Activated CD4-positive, alpha-beta T cell treated with anti-CD3 and anti-CD28 coated beads, Interleukin-2, Interleukin-6, amounts not matched to agents 100 ng/mL and 50 ng/mL, durations not matched to agents 16 hours and 8 hours (primary cell): ENCODE results near the gene NAIF1.
"Not testable (repeated sequence)": the region's sequence is repeated elsewhere in the genome, so short reads cannot be mapped to it uniquely, and the experiment has no call there.

ENCODE experiments used
- DNase-seq: peaks from one replicate; pipeline ENCODE4 v3.0.0-alpha.2; 2020

Gene NAIF1, protein sequence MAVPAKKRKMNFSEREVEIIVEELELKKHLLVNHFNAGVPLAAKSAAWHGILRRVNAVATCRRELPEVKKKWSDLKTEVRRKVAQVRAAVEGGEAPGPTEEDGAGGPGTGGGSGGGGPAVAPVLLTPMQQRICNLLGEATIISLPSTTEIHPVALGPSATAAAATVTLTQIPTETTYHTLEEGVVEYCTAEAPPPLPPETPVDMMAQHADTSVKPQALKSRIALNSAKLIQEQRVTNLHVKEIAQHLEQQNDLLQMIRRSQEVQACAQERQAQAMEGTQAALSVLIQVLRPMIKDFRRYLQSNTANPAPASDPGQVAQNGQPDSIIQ

DNA sequence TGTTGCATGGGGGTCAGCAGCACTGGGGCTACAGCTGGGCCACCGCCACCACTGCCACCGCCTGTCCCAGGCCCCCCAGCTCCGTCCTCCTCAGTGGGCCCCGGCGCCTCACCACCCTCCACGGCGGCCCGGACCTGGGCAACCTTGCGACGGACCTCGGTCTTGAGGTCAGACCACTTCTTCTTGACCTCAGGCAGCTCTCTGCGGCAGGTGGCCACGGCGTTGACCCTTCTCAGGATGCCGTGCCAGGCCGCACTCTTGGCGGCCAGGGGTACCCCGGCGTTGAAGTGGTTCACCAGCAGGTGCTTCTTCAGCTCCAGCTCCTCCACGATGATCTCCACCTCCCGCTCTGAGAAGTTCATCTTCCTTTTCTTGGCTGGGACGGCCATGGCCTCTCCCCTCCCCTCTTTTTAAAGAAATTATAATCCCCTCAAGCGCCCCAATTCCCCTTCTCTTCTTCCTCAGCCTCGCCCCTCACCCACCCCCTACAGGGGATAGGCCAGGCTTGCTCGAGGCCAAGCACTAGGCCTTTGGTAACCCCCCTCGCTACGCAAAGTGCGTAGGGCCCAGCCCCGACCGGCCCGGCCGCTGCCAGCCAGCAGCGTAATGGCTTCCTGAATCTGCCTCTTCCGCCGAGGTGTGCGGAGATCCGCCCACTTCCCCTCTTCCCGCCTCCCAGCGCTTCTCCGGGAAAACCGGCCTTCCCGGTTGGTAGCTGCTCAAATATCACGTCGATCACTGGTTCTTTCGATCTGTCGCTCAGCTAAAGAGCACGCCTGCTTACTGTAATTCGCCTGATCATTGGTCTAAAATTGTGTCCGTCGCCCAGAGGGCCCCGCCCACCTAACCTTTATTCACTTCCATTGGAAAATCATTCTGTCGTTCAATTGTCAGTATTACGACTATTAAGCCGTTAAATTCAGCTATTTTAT, at the start of gene NAIF1:
Gene NAIF1, minus strand, starts transcription at position 608 of the 932 bp plus-strand sequence. Its CDS starts 219 bp downstream, at position 389.
- peak; percentile 98 for DNase-seq

DNA sequence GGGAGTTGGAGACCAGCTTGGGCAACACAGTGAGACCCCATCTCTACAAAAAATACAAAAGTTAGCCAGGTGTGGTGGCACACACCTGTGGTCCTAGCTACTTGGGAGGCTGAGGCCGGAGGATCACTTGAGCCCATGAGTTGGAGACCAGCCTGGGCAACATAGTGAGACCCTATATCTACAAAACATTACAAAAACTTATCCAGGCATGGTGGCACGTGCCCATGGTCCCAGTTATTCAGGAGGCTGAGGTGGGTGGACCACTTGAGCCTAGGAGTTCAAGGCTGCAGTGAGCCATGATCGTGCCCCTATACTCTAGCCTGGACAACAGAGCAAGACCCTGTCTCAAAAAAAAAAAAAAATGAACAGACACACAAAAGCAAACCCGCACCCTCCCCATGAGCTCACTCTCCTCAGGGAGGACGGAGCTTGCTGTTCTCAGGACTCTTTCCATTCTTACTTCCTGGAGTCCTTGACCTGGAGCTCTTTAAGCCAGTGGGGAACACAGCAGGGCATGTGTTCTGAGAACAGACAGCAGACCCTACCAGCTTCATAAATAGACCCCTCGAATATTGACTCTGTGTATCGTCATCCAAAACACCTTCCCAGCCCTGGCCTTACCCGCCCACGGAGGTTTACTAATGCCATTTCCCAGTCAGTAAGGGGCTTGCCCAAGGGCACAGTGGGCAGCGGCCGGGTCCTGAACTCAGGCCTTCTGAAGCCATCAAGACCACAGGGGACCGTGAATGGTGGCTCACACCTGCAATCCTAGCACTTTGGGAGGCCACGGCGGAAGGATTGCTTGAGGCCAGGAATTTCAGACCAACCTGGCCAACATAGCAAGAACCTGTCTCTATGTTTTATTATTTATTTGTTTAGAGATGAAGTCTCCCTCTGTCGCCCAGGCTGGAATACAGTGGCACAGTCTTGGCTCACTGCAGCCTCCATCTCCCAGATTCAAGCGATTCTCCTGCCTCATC, 49.3 kb upstream of the NAIF1 start:
- no peak for DNase-seq

DNA sequence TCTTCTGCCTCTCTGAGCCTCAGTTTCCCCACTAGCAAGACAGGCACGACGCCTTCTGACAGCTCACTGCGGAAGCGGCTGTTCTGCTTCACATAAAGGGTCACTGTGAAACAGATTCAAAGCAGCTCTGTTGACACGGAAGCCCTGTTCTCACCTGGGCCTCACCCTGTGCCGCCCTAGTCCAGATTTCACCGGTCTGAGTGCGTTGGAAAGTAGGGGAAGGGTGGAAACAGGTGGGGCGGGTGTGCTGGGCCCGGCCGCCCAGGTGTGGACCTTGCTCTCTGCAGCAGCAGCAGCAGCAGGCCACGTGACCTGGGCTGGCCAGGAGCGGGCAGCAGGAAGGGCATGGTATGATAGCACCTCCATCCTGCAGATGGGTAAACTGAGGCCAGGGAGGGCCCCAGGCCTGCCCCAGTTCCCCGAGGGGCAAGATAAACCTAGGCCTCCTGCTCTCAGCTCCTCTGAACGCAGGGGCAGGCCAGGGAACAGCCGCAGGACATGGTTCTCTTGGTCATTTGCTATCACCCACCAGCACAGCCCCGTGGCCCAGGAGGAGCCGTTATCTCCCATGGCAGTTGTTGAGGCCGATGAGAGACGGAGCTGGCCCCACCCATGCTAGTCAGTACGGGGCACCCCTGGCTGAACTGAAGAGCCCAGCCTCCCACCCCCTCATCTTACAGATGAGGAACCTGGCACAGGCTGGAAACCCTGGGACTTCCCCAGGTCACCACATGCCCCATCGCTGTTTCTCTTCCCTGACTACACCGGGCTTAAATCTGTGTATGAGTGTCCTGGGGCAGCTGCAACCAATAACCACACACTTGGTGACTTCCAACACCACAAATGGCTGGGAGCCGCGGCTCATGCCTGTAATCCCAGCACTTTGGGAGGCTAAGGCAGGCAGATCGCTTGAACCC, 48.3 kb upstream of the NAIF1 start:
- no peak for DNase-seq

DNA sequence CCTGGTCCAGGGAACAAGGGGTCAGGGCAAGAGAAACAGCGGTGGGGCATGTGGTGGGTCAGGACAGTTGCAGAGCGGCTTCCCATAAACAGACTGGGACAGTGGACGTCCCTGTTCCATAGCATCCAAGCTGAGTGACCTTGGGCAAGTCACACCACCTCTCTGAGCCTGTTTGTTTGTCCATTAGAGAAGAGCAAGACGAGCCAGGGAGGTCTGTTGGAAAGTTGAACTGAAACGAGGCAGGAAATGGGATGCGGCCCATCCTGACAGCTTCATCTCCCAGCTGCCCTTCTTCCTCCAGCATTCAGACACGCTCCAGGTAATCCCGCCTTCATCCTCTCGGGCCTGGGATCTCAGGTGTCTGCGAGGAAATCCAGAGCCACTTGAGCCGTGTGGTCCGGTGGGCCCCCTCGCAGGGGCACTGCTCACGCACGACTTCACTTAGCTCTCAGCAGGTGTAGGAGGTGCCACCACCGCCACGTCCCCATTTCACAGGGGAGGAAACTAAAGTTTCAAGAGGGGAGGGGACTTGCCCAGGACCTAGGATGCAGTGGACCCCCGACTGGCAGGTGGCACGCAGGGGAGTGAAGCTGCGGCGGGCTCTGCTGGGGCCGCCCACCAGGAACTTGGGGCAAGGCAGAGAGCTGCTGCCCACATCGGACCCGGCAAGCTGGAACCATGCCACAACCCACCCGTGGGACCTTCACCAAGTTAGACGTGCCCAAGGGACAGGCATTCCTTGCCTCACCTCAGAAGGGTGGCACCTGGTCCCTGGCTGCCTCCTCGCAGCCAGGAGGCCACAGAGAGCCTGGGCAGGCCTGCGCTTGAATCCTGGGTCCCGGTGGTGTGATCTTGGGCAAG, 47.4 kb upstream of the NAIF1 start:
- DNase-seq: no peak

DNA sequence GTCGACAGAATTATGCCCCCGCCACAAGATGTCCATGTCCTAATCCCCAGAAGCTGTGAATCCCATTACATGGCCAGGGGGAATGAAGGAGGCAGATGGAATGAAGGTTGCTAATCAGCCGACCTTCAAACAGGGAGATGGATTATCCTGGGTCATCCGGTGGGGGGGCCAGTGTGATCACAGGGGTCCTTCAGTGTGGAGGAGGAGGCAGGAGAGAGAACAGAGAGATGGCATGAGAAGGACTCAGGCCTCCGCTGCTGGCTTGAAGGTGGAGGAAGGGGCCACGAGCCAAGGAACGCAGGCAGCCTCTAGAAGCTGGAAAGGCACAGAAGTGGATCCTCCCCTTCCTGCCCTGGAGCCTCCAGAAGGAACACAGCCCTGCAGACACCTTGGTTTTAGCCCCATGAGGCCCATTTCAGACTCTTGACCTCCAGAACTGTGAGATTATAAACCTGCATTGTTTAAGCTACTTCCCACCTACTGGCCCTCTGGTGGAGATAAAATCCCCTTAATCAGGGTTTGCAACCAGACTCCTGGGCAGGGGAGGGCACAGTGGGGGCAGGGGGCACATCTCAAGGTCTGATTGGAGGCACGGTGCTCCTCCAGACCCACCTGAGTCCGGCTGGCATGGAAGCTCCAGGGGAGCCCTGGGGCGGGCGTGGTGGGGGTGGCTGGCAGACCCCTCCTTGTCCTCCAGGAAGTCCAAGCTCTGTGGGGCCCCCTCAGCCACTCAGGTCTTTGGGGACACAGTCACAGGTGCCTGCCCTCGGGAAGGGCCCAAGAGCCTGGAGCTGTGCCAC, 46.6 kb upstream of the NAIF1 start:
- DNase-seq: no peak

DNA sequence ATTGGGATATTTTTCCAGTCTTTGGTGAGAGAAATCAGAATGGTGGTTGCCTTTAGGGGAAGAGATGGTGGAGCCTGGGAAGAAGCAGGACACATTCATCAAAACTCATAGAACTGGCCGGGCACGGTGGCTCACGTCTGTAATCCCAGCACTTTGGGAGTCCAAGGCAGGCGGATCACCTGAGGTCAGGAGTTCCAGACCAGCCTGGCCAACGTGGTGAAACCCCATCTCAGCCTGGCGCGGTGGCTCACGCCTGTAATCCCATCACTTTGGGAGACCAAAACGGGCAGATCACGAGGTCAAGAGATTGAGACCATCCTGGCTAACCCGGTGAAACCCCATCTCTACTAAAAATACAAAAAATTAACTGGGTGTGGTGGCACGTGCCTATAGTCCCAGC, 44.6 kb upstream of the NAIF1 start:
- DNase-seq: not testable (repeated sequence)

DNA sequence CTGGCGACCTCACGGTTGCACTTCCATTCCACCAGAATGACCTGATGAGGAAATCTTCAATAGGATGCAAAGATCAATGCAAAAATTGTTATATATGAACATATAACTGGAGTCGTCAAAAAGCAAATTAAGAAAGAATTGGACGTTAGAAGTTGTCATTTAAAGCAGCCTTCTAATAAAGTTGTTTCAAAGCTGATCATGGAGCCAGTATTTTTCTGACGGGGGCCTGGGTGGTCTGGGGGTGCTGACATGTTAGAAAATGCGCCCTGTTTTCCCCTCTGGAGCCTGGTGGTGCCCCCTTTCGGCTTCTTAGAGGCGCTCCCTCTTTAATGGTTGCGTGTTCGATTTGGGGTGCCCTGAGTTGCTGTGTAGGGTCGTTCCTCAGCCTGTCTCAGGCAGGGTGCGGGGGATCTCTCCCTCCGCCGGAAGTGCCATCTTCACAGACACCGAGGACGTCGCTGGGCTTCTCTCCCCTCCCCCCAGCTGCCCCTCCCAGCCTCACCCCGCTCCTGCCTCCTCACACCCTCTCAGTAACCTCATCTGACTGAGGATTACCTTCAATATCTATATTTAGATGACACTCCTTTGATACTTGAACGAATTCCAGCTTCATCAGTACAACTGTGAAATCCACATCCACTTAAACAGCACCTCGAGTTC, 42.1 kb upstream of the NAIF1 start:
- DNase-seq: no peak

DNA sequence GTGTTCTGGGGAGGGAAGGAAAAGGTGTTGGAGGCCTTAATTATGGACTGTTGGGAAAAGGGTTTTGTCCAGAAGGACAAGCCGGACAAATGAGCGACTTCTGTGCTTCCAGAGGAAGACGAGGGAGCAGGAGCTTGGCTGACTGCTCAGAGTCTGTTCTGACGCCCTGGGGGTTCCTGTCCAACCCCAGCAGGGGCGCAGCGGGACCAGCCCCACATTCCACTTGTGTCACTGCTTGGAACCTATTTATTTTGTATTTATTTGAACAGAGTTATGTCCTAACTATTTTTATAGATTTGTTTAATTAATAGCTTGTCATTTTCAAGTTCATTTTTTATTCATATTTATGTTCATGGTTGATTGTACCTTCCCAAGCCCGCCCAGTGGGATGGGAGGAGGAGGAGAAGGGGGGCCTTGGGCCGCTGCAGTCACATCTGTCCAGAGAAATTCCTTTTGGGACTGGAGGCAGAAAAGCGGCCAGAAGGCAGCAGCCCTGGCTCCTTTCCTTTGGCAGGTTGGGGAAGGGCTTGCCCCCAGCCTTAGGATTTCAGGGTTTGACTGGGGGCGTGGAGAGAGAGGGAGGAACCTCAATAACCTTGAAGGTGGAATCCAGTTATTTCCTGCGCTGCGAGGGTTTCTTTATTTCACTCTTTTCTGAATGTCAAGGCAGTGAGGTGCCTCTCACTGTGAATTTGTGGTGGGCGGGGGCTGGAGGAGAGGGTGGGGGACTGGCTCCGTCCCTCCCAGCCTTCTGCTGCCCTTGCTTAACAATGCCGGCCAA, 41.3 kb upstream of the NAIF1 start:
- no peak for DNase-seq

DNA sequence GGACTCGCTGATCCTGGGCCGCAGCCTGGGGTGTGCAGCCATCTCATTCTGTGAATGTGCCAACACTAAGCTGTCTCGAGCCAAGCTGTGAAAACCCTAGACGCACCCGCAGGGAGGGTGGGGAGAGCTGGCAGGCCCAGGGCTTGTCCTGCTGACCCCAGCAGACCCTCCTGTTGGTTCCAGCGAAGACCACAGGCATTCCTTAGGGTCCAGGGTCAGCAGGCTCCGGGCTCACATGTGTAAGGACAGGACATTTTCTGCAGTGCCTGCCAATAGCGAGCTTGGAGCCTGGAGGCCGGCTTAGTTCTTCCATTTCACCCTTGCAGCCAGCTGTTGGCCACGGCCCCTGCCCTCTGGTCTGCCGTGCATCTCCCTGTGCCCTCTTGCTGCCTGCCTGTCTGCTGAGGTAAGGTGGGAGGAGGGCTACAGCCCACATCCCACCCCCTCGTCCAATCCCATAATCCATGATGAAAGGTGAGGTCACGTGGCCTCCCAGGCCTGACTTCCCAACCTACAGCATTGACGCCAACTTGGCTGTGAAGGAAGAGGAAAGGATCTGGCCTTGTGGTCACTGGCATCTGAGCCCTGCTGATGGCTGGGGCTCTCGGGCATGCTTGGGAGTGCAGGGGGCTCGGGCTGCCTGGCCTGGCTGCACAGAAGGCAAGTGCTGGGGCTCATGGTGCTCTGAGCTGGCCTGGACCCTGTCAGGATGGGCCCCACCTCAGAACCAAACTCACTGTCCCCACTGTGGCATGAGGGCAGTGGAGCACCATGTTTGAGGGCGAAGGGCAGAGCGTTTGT, 40.5 kb upstream of the NAIF1 start:
- no peak for DNase-seq

DNA sequence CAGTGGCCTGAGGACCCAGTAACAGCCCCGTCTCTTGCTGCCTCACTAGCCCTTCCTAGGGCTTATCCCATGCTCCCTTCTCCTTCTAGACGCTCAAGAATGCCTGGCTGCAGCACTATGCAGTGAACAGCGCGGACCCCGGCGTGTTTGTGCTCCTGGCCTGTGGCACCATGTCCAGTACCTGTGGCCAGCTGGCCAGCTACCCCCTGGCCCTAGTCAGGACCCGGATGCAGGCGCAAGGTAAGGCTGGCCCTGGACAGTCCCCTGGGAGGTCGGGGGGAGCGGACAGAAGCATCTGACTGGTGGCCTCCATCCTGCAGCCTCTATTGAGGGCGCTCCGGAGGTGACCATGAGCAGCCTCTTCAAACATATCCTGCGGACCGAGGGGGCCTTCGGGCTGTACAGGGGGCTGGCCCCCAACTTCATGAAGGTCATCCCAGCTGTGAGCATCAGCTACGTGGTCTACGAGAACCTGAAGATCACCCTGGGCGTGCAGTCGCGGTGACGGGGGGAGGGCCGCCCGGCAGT, 39.9 kb upstream of the NAIF1 start:
- no peak for DNase-seq

DNA sequence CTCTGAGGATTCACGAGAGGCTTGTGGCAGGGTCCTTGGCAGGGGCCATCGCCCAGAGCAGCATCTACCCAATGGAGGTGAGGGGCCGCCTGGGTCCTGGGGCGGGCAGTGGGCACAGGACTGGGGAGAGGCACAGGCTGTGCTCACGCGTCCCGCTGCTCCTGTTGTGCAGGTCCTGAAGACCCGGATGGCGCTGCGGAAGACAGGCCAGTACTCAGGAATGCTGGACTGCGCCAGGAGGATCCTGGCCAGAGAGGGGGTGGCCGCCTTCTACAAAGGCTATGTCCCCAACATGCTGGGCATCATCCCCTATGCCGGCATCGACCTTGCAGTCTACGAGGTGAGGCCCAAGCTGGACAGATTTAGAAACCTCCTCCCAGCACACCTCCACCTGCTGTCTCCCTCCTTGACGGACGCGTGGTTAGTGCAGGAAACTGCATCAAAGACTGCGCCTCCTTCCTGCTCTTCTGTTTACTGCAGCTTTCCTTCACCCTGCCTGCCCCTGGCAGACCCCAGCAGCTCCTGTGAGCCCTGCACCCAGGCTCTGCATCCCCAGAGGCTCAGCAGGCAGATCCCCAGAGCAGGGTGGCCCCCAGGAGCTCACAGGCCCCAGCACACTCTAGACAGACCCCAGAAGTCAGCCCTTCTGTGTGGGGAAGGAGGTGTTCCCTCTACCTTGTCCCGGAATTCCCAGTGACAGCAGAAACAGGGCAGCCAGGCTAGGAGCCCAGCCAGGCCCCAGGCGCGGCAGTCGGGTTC, 39.2 kb upstream of the NAIF1 start:
- no peak for DNase-seq

DNA sequence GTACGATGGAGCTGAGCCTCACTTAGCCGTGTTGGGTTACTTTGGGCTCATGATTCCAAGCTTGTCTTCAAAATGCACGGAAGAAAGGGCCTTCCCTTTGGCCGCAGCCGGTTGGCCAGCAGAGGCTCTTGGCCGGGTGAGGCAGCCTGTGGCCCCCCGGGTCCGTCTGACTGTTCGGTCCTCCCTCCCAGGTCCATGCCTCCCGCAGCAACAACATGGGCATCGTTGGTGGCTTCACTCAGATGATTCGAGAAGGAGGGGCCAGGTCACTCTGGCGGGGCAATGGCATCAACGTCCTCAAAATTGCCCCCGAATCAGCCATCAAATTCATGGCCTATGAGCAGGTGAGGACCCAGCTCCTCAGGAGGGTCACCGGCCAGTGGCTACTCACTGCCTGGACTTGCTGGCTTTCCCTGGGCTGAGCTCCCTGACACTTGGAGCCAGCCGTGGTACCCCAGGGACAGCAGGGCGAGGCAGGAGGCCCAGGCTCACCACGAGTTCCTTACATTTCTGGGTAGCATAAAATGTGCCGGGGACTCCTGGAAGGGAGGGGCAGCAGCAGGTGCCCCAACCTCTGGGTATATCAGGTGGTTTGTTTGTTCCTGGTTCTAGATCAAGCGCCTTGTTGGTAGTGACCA, 38.5 kb upstream of the NAIF1 start:
- no peak for DNase-seq

DNA sequence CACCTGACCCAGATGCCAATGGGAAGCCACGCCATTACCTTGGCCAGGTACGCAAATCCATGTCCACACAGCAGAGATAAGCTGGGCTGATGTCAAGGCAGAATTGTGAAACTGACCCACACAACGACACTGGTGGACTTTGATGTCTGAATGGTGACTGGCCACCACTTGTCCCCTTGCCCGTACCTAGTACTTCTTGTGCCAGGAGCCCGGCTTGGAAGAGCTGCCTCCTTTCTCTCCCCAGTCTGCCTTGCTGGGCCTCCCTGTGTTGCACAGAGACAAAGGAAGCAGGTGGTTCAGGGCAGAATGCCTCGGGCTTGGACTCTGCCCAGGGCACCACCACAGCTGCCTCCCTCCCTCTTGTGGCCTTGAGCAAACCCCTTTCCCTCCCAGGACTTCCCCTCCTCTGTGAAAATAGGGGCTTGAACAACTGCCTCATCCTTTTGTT, 37.1 kb upstream of the NAIF1 start:
- DNase-seq: no peak

DNA sequence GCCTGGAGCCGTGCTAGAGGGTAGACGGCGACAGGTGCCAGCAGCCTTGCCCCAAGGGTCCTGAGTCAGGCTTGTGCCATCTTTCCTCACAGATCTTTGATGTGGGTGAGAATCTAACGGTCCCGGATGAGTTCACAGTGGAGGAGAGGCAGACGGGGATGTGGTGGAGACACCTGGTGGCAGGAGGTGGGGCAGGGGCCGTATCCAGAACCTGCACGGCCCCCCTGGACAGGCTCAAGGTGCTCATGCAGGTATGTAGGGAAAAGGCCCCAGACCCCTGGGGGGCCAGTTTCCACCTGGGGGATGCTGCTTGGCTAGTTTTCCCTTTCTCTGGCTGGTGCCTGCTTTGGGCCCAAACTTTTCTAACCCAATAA, 36.5 kb upstream of the NAIF1 start:
- peak; percentile 49 for DNase-seq

DNA sequence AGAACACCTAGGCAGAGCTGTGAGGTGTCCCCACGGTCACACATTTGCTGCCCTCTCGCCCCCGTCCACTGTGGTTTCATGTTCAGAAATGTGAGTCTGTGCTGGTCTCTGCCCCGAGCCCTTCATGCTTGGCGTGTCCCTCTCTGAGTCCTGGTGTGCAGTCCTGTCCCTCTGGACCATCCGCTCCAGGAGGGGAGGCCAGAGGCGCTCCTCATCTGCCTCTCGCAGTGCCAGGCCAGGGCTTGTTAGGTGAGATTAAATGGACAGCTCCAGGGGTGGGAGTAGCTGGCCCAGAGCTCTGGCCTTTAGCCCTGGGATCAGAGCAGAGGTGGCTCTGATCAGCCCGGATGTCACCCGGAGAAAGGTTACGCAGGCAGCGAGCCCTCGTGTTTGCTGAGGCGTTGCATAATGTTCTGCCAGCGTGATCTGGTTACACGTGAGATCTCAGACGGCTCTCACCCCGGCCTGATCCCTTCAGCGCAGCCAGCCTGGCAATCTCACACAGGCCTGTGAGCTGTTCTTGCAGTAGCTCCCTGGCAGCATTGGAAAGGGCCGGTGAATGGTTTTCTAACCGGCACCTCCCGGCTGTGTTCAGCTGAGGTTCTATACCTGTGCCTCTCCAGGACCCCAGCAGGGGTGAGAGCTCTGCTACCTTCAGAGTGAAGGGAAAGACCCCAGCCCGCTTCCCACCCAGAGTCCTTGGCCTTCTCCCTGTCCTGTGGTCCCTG, 35.9 kb upstream of the NAIF1 start:
- DNase-seq: no peak
